Fibroblast of villous mesenchyme (primary cell): ENCODE data around the gene MYBPHL. TPM values are rescaled to one million over a fixed set of nuclear protein-coding genes. Genes with fewer than 3 reads are reported as not detected.

ENCODE experiments used
- DNase-seq: peaks from one replicate; pipeline ENCODE4 v3.0.0-alpha.2; 2010; ENCODE audit warnings: low read depth
- H3K4me3 ChIP-seq: 2 replicates; pipeline ENCODE4 v1.5.1; 2011; ENCODE audit warnings: low read depth, mild to moderate bottlenecking, low read length
- total RNA-seq: library from RNA; depleted of rRNA; stranded (reverse); fragments of >200 nt; gene quantifications from 2 replicates; pipeline ENCODE4 v1.2.3, GENCODE V29; 2012
- TF ChIP-seq, protein P1 (sequence below): IDR thresholded peaks from 2 replicates; pipeline ENCODE4 v1.5.1; 2012; ENCODE audit warnings: low read depth, mild to moderate bottlenecking, low read length; ENCODE audit not compliant: insufficient read depth

The MYBPHL gene
- total RNA-seq, 1 donor: not detected

DNA sequence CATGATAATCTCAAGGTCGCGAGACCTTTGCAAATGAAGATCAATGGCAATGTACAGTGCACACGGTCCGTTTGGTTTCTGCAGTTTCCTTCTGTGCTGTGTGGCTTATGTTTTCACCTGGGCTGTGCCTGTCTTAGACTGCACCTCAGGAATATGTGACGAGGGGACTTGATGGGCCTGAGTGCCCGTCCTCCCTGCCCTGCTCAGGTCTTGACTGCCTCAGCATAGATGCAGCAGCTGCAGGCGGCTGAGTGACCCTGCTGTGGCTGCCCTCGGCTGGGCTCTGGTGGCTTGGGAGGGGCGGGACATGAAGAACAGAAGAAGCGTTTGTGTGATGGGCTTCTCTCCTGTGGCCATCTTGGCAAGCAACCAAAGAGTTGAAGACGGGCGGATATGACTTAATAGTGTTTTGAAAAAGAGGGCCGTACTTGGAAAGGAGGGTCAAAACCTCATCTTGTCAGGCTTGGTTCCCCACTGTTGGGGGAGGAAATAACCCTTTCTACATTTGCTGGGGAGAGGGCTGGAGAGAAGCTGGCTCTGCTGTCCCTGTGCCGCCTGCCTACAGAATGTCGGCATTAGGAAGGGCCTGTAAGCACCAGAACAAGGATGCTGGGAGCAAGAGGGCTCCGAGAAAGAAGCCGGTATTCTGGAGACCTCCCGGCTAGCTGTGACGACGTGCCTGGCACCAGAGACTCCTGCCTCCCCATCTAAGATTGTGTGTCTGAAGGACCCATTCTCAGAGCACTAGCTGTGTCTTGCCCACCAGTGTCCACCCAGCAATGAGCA is 7.1 kb downstream of the MYBPHL start:
- DNase-seq: peak; percentile 52
- no peak overlapping the region for H3K4me3 ChIP-seq
- TF ChIP-seq, protein P1, sequence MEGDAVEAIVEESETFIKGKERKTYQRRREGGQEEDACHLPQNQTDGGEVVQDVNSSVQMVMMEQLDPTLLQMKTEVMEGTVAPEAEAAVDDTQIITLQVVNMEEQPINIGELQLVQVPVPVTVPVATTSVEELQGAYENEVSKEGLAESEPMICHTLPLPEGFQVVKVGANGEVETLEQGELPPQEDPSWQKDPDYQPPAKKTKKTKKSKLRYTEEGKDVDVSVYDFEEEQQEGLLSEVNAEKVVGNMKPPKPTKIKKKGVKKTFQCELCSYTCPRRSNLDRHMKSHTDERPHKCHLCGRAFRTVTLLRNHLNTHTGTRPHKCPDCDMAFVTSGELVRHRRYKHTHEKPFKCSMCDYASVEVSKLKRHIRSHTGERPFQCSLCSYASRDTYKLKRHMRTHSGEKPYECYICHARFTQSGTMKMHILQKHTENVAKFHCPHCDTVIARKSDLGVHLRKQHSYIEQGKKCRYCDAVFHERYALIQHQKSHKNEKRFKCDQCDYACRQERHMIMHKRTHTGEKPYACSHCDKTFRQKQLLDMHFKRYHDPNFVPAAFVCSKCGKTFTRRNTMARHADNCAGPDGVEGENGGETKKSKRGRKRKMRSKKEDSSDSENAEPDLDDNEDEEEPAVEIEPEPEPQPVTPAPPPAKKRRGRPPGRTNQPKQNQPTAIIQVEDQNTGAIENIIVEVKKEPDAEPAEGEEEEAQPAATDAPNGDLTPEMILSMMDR: no peak

DNA sequence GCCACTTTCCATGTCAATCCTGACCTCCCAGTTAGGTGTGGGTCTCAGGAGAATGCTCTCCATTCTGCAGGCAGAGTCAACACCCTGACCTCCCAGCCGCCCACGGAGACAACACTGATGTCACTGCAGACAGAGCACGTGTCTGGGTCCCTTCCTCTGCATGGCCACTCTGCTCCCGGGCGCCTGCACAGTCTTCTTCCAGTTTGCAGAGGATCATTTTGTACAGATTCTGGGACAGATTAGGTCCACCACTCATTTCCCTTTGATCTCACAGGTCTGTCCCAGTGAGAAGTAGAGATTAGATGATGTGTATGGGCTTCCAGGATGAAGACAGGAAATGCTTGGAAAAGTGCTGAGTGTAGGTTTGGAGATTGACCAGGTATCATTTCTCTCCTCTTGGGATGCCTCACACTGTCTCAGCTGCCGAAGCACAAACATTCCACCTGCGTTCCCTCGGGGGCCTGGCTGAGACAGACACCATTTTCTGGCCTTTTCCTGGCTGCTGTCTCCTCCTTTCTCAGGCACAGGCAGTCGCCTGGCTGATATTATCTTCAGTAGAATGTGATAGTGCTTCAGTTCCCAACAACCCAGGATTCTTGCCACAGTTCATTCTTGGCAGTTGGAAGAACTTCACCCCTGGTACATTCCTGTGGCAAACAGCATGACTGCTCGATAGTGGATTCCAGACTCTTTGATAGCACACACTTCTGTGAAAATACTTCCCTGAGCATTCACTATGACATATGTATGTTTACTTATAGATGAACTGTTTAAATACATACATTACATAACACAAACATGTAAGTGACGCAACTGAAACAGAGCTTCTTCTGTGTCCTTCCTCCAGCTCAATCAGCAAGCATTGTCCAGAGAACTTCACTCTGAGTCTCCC is 7.9 kb downstream of the MYBPHL start:
- peak; percentile 94 for DNase-seq
- no peak overlapping the region for H3K4me3 ChIP-seq
- TF ChIP-seq, protein P1: no peak

DNA sequence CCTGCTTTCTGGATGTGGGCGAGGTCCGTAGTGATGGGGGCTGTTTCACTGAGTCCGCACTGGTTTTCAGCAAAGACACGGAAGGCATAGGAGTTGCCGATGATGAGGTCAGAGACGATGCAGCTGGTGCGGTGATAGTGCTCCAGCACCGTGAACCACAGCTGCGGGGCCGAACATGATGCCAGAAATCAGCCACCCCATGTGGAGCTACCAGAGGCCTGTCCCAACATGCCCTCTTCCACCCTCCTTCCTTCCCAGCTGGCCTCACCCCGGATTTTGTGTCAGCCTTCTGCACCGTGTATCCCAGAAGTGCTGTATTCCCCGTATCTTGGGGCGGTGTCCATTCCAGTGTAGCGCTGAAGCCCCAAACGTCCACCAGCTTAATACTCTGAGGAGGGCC is 10.0 kb downstream of the MYBPHL start:
- DNase-seq: no peak
- no peak overlapping the region for H3K4me3 ChIP-seq
- TF ChIP-seq, protein P1: no peak

DNA sequence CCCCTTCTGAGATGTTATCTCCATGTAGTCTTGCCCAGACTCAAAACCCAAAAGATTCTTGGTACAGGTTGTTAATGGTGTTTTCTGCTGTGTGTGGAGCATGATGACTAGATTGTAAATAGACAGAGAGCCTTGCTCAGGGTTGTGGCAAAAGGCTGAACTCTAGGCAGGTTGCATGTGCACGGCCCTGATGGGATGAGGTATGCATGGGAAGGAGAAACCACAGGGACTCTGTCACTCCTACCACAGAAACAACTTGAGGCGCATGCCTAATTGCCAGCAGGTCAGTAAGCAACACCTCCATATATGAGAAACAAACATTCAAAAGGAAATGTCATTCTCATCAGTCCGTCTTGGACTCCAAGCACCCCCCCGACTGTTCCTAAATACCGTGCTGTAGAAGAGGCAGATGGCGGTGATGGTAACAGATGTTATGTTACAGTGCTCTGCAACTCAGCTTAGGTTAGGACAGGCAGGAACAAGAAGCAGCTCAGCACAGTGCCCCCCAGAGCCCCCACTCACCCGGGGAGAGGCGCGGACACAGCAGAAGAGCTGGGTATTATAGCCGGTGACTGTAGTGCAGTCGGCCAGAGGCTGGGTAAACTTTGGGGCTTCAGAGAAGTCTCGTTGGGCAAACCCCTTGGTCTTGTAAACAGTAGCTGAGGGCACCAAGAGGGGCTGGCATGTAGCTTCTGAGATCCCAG is 10.9 kb downstream of the MYBPHL start:
- DNase-seq: no peak
- H3K4me3 ChIP-seq: no peak overlapping the region
- TF ChIP-seq, protein P1: no peak

DNA sequence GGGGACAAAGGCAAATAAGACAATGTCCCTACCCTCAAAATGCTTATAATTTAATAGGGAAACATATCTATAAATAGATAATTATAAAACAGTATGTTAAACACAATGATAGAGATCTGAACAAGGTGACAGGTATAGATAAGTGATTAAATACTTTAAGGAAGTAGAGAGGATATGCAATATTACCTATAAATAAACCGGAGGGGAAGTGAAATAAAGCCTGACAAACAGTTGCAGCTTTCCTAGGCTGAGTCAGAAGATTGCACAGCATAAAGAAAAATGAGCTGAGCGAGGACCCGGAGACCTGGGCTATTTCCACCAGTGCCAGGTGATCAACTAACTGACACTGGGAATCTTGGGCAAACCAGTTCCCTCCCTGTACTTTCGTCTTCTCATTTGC is 12.3 kb downstream of the MYBPHL start:
- no peak overlapping the region for H3K4me3 ChIP-seq
- TF ChIP-seq, protein P1: no peak
- no peak for DNase-seq

DNA sequence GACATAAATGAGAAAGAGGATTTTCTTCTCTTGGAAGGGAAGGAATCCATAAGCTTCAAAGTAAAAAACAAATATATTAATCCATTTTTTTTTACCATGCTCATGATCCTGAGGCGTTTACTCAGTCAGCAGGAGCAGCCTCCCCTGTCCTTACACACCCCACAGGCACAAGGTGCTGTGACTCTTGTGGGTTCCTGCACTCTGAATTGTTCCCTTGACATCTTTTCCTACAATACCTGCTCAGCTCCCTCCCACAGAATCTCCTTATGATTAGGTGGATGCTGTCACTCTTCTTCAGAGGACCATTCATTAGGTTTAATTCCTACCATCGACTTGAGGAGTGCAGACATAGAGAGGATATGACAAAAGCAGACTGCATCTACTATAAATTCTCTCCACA is 13.8 kb downstream of the MYBPHL start:
- no peak for DNase-seq
- no peak overlapping the region for H3K4me3 ChIP-seq
- TF ChIP-seq, protein P1: no peak
